OCI-LY1 (cell line): Measurements from ENCODE around the gene AKNAD1.

Experiments used
- H2AFZ ChIP-seq: fragments of 200-600 bp; sonication (generic), shearing (Covaris generic); 2 replicates; pipeline ENCODE4 v1.6.0; 2014; ENCODE audit warnings: antibody characterized with exemption, mild to moderate bottlenecking, low read length
- H3F3A ChIP-seq: fragments of 200-600 bp; sonication (generic), shearing (Covaris generic); 2 replicates; pipeline ENCODE4 v1.6.0; 2014; ENCODE audit warnings: mild to moderate bottlenecking, antibody characterized with exemption, low read length, moderate library complexity; ENCODE audit not compliant: insufficient read depth
- H3K27ac ChIP-seq: fragments of 200-600 bp; sonication (generic); 2 replicates; pipeline ENCODE4 v1.5.1; 2014; ENCODE audit warnings: low read length, mixed run types, mild to moderate bottlenecking, low read depth; ENCODE audit not compliant: poor library complexity, severe bottlenecking
- H3K27me3 ChIP-seq: fragments of 200-600 bp; sonication (generic); 2 replicates; pipeline ENCODE4 v1.6.0; 2014; ENCODE audit warnings: antibody characterized with exemption, mild to moderate bottlenecking, low read length, moderate library complexity; ENCODE audit not compliant: insufficient read depth
- H3K36me3 ChIP-seq: fragments of 200-600 bp; sonication (generic); 2 replicates; pipeline ENCODE4 v1.6.1; 2014; ENCODE audit warnings: mild to moderate bottlenecking, antibody characterized with exemption, low read length, moderate library complexity, mixed read lengths; ENCODE audit not compliant: insufficient read depth
- H3K4me1 ChIP-seq: fragments of 200-600 bp; sonication (generic); 2 replicates; pipeline ENCODE4 v1.5.1; 2014; ENCODE audit warnings: mild to moderate bottlenecking, low read length, moderate library complexity; ENCODE audit not compliant: insufficient read depth, severe bottlenecking
- H3K4me2 ChIP-seq: fragments of 200-600 bp; sonication (generic), shearing (Covaris generic); 2 replicates; pipeline ENCODE4 v1.6.1; 2014; ENCODE audit warnings: low read length
- H3K4me3 ChIP-seq: fragments of 200-600 bp; sonication (generic); 2 replicates; pipeline ENCODE4 v1.5.1; 2014; ENCODE audit warnings: low read length, low read depth, mild to moderate bottlenecking, mixed read lengths; ENCODE audit not compliant: poor library complexity, severe bottlenecking
- H3K79me2 ChIP-seq: fragments of 200-600 bp; shearing (Covaris generic); 2 replicates; pipeline ENCODE4 v1.6.1; 2016; ENCODE audit warnings: mixed run types, low read length, mixed read lengths; ENCODE audit not compliant: insufficient read depth
- H3K9ac ChIP-seq: fragments of 200-600 bp; sonication (generic), shearing (Covaris generic); 2 replicates; pipeline ENCODE4 v1.6.1; 2014; ENCODE audit warnings: mild to moderate bottlenecking, low read length, mixed read lengths
- H3K9me2 ChIP-seq: fragments of 200-600 bp; sonication (generic), shearing (Covaris generic); 2 replicates; pipeline ENCODE4 v1.6.1; 2014; ENCODE audit warnings: low read depth, mild to moderate bottlenecking, low read length, mixed read lengths
- H3K9me3 ChIP-seq: fragments of 200-600 bp; shearing (Covaris generic); 2 replicates; pipeline ENCODE4 v1.6.1; 2014; ENCODE audit warnings: low read length, mixed read lengths
- H4K20me1 ChIP-seq: fragments of 200-600 bp; sonication (generic), shearing (Covaris generic); 2 replicates; pipeline ENCODE4 v1.6.0; 2016; ENCODE audit warnings: mild to moderate bottlenecking, low read length; ENCODE audit not compliant: insufficient read depth
- EZH2 ChIP-seq: fragments of 200-600 bp; sonication (generic), shearing (Covaris generic); IDR thresholded peaks from 2 replicates; pipeline ENCODE4 v1.8.0; 2017; ENCODE audit warnings: borderline replicate concordance, mixed run types, mild to moderate bottlenecking, antibody characterized with exemption, low read length, moderate library complexity, mixed read lengths
- TF ChIP-seq, protein P1 (sequence below): fragments of 200-600 bp; sonication (generic), shearing (Covaris generic); IDR thresholded peaks from 2 replicates; pipeline ENCODE4 v1.5.1; 2017; ENCODE audit warnings: mild to moderate bottlenecking, antibody characterized with exemption, low read length, moderate library complexity, mixed read lengths

The AKNAD1 gene

DNA sequence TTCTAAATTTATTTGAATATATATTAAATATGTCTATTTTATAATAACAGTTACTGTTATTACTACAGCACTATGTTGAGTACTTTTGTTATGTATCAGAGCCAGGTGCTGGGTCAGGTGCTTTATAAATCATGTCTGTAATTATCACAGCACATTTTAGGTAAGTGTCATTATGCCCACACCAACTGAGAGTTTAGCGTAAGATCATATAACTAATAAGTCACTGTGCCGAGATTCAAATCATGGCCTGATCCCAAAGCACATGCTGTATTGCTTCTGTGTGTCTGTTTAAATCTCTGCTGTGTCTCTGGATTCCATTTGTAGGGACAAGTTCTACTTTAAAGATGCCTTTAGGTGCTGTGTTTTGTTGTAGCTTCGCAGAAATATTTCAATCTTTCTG, 21.8 kb upstream of the AKNAD1 start:
- Histone ChIP-seq H3K4me1 (peaks cover 18% of the 10 kb centered on the region), H3K4me2 (peak overlapping the region; percentile 91), H3F3A (no peaks in the 10 kb centered on the region), H2AFZ (no peak overlapping the region), H3K4me3 (peak overlapping the region; percentile 82), H3K9me3 (no peaks in the 10 kb centered on the region), H3K79me2 (peaks cover 34% of the 10 kb centered on the region), H3K9me2 (no peaks in the 10 kb centered on the region), H3K9ac (no peak overlapping the region; the same call in 1 of the 2 replicates), H3K27ac (no peak overlapping the region), H3K27me3 (no peaks in the 10 kb centered on the region), H3K36me3 (no peaks in the 10 kb centered on the region), H4K20me1 (no peaks in the 10 kb centered on the region)
- TF ChIP-seq EZH2 = no peak
- TF ChIP-seq, protein P1, sequence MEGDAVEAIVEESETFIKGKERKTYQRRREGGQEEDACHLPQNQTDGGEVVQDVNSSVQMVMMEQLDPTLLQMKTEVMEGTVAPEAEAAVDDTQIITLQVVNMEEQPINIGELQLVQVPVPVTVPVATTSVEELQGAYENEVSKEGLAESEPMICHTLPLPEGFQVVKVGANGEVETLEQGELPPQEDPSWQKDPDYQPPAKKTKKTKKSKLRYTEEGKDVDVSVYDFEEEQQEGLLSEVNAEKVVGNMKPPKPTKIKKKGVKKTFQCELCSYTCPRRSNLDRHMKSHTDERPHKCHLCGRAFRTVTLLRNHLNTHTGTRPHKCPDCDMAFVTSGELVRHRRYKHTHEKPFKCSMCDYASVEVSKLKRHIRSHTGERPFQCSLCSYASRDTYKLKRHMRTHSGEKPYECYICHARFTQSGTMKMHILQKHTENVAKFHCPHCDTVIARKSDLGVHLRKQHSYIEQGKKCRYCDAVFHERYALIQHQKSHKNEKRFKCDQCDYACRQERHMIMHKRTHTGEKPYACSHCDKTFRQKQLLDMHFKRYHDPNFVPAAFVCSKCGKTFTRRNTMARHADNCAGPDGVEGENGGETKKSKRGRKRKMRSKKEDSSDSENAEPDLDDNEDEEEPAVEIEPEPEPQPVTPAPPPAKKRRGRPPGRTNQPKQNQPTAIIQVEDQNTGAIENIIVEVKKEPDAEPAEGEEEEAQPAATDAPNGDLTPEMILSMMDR = no peak

DNA sequence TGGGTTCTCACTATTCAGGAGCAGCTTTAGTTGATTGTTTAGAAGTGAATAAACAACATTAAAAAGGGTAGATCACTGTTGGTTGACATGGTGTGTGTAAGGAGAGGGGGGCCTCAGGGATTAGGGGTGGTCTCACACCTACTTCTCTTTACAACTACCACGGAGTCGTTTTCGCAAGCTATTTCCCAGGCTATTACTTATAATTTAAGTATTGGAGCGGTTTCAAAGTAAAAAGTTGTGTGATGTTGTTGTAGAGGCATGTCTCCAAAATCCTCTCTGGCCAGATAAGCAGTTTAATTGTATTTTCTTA, 21.2 kb upstream of the AKNAD1 start:
- no peaks in the 10 kb centered on the region for H3F3A ChIP-seq
- H3K27ac ChIP-seq = no peak overlapping the region
- H3K4me3 ChIP-seq = peak overlapping the region; percentile 82
- H3K79me2 ChIP-seq = peaks cover 34% of the 10 kb centered on the region
- no peaks in the 10 kb centered on the region for H3K27me3 ChIP-seq
- H4K20me1 ChIP-seq = no peaks in the 10 kb centered on the region
- no peaks in the 10 kb centered on the region for H3K9me2 ChIP-seq
- no peaks in the 10 kb centered on the region for H3K9me3 ChIP-seq
- TF ChIP-seq EZH2 = no peak
- TF ChIP-seq, protein P1 = no peak
- H3K4me2 ChIP-seq = peak overlapping the region; percentile 91
- no peaks in the 10 kb centered on the region for H3K36me3 ChIP-seq
- peaks cover 18% of the 10 kb centered on the region for H3K4me1 ChIP-seq
- no peak overlapping the region for H2AFZ ChIP-seq
- peak overlapping the region; percentile 80 for H3K9ac ChIP-seq

DNA sequence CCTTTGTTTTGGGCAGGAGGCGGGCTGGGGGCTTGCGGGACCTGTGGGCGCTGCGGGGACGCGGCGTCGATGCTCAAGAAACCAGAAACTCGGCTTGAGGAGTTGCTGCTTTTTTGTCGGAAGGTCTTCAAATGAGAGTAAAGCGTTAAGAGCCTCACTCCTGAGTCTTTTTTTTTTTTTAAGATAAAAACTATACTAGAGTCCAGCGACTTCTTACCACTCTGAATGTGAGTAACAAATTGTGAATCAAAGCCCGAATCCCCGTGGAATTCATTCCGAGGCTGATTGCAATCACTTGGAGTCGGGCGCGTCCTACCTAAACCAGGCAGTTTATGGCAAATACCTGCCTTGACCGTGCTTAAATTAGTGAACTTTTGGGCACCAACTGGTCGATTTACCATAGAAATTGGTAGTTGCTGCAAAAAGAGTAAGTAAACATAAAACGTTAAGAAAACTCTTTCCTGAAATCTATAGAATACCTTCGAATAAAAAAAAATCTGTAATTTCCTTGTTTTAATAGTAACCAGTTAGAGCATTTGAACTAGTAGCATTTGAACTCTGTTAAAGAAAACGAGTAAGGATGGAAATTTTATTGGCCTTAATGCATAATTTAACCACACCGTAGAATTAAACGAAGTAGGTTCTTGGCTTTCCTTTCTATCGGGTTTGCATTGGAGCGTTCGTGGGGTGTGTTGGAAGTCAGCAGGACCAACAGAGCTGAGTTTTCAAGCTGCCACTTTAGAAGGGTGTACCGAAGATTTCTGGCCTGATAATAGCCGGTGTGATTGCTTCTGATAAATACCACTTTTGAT, 20.7 kb upstream of the AKNAD1 start:
- no peaks in the 10 kb centered on the region for H3K36me3 ChIP-seq
- peak overlapping the region; percentile 80 for H3K9ac ChIP-seq
- H3K9me2 ChIP-seq = no peaks in the 10 kb centered on the region
- peak overlapping the region; percentile 84 for H2AFZ ChIP-seq
- H3K27me3 ChIP-seq = no peaks in the 10 kb centered on the region
- peaks cover 33% of the 10 kb centered on the region for H3K79me2 ChIP-seq
- H3K4me3 ChIP-seq = peak overlapping the region; percentile 82
- TF ChIP-seq, protein P1 = no peak
- no peak for TF ChIP-seq EZH2
- peak overlapping the region; percentile 91 for H3K4me2 ChIP-seq
- H4K20me1 ChIP-seq = no peaks in the 10 kb centered on the region
- no peaks in the 10 kb centered on the region for H3K9me3 ChIP-seq
- no peak overlapping the region for H3K27ac ChIP-seq
- peaks cover 18% of the 10 kb centered on the region for H3K4me1 ChIP-seq
- H3F3A ChIP-seq = no peaks in the 10 kb centered on the region
